ENCODE data around the gene B4GALNT2.
"Not testable (repeated sequence)": the region's sequence is repeated elsewhere in the genome, so short reads cannot be mapped to it uniquely, and the experiment has no call there.

Gene B4GALNT2, protein sequence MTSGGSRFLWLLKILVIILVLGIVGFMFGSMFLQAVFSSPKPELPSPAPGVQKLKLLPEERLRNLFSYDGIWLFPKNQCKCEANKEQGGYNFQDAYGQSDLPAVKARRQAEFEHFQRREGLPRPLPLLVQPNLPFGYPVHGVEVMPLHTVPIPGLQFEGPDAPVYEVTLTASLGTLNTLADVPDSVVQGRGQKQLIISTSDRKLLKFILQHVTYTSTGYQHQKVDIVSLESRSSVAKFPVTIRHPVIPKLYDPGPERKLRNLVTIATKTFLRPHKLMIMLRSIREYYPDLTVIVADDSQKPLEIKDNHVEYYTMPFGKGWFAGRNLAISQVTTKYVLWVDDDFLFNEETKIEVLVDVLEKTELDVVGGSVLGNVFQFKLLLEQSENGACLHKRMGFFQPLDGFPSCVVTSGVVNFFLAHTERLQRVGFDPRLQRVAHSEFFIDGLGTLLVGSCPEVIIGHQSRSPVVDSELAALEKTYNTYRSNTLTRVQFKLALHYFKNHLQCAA

DNA sequence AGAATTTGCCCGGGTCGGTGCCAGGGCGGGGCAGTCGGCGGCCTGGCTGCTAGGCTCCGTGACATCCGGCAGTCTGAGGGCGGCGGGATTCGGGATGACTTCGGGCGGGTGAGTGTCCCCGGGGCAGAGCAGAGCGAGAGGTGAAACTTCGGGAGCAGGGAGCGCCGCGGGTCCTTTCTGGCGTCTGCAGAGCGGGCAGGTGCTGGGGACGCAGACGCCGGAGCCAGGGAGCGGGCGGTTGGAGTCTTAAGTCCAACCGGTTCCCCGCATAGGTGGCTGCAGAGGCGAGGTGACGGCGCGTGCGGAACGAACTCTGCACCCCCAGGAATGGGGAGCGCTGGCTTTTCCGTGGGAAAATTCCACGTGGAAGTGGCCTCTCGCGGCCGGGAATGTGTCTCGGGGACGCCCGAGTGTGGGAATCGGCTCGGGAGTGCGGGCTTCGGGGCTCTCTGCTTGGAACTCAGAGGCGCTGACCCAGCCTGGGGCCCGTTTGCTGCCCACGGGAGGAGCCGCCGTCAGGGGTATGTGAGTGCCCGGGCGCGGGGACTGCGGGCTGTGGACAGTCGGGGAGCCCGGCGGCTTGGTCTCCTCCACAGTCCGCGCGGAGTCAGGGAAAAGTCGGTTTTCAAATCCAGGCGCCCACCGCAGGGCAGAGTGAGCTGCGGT, at the start of gene B4GALNT2:
B4GALNT2 (plus strand) TSS at position 71 of the 666 bp plus-strand sequence; CDS start at position 95, 24 bp downstream.
- DNase-seq = no peak

DNA sequence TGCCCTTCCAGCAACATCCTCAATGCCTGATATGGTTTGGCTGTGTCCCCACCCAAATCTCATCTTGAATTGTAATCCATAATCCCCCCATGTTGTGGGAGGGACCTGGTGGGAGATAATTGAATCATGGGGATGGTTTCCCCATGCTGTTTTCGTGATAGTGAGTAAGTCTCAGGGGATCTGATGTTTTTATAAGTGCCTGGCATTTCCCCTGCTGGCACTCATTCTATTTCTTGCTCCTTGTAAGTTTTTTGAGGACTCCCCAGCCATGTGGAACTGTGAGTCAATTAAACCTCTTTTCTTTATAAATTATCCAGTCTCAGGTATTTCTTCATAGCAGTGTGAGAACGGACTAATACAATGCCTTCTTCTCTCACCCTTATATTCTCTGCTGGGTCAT, 47.5 kb upstream of the B4GALNT2 start:
- DNase-seq = not testable (repeated sequence)

DNA sequence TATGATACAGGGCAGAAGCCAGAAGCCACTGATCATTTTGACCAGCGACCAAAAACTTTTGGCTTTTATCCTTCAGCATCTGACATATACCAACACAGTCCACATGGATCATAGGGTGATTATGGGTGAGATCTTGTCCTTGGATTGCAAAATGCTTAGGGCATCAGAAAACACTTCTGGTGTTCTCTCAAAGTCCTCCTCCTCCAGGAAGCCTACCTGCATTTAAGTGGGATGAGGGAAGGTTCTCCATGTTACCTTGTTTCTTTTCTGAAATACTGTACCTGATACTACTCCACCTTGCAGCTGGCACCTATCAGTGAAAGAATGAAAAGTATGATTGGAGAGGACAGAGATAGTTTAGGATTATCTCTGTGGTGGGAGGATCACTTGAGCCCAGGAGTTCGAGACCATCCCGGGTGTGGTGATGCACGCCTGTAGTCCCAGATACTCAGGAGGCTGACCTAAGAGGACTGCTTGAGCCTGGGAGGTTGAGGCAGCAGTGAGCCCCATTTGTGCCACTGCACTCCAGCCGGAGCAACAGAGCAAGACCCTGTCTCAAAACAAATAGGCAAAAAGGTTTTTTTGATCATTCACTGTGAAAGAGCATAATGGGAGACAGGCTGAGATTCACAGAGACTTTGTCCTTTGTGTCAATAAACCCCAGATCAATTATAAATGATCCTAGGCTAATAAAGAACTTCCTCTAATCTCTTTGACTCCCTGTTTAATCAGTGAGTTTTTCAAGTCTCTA, 46.8 kb upstream of the B4GALNT2 start:
- no peak for DNase-seq

DNA sequence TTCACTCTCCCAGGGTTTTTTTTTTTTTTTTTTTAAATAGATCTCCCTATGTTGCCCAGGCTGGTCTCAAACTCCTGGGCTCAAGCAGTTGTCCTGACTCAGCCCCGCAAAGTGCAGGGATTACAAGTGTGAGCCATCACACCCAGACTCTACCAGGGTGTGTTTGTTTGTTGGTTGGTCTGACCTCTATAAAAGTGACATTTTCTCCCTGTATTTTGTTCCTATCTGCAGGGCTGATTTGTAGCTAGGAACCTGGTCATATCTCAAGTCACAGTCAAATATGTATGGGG, 46.3 kb upstream of the B4GALNT2 start:
- no peak for DNase-seq

DNA sequence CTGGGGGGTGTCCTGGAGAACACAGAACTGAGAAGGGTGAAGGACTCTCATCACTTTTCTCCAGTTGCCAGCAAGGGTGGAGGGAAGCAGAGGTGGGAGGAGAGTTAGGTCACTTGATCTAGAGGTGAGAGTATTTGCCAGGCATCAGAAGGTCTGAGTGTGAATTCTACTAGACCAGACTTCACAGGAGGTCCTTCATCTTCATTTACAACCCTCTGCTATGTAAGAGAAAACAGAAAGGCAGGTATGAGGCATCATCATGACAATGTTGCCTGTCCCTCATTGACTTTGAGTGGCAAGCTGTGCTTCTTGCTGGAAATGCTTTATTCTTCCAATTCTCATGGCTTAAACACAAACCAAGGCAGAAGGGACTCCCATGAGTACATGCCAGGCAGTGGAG, 45.9 kb upstream of the B4GALNT2 start:
- no peak for DNase-seq

DNA sequence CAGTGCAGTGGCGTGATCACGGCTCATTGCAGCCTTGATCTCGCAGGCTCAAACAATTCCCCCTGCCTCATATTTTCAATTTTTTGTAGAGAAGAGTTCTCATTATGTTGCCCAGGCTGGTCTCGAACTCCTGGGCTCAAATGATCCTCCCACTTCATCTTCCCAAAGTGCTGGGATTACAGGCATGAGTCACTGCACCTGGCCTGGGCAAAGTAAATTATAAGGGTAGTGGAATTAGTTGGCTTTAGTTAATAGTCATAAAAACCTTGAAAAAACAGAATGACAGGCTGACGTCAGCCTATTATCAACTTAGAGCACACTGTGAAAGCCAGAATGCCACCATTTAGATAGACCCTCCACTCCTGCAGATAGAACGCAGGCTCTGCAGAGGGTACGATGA, 43.5 kb upstream of the B4GALNT2 start:
- no peak for DNase-seq

DNA sequence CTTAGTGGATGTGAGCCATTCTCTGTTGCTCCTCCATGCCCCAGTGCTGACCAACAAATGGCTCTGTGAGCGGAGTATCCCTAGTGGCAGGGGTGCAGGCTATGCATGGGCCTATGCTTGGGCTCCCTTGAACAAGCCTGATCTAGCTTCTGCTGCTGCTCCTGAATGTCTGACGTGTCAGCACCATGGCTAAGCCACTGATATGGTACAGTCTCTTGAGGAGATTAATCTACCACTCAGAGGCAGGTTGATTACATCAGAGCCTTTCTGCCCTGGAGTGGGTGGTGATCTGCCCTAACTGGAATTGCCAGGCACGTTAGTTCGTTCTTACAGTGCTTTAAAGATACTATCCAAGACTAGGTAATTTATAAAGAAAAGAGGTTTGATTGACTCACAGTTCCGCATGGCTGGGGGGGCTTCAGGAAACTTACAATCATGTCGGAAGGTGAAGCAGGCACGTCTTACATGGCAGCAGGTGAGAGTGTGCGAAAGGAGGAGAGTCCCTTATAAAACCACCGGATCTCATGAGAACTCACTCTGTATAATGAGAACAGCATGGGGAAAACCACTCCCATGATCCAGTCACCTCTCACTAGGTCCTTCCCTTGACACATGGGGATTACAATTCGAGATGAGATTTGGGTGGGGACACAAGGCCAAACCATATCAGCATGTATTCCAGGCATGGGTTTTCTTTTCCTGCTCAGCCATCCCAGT, 41.5 kb upstream of the B4GALNT2 start:
- no peak for DNase-seq

DNA sequence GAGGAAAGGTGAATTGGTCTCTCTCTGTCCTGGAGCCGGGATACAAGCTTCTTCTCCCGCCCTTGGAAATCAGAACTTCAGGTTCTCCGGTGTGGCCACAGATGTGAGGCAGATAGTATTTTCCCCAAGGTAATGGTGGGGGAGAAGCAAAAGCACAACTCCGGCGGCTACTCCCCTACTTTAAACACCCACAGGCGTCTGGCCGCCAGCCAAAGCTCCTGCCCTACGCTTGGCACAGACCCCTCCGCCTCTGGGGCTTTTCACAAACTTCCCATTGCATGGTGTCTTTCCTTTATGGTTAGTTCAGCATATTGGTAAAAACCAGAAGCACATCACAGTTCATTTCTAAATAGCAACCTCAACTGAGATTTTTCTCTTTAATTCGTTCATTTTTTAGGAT, 39.4 kb upstream of the B4GALNT2 start:
- no peak for DNase-seq

DNA sequence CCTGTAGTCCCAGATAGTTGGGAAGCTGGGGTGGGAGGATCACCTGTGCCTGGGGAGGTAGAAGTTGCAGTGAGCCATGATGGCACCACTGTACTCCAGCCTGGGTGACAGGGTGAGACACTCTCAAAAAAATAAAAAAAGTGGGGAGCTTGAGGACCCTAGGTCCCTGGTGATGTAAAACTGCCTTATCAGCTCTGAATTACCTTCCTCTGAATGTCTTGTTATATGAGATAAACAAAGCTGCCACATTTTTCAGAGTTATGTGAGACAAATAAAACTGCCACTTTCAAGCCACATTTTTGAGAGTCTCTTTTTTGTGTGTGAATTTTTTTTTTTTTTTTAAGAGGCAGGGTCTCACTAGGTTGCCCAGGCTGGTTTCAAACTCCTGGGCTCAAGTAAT, 32.0 kb upstream of the B4GALNT2 start:
- DNase-seq = no peak

DNA sequence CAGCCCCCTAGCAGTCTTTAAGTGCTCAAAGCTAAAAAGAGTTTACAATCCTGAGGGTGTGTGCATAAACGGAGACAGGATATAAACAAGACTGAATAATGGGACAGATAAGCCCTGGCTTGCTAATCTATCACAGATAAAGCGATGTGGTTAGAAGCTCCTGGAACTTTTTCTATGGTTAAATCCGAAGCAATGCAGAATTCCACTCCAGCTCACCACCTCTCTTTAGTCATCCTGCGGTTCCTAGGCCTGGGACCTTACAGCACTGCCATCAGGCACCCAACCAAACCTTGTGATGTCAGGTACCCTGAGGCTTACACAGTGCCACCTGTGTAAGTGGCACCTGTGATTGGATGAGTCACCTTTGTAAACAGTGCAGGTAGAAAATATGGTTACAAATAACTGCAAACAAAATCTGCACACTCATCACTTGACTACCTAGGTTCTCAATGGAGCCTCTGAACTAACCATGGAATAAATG, 31.5 kb upstream of the B4GALNT2 start:
- no peak for DNase-seq

DNA sequence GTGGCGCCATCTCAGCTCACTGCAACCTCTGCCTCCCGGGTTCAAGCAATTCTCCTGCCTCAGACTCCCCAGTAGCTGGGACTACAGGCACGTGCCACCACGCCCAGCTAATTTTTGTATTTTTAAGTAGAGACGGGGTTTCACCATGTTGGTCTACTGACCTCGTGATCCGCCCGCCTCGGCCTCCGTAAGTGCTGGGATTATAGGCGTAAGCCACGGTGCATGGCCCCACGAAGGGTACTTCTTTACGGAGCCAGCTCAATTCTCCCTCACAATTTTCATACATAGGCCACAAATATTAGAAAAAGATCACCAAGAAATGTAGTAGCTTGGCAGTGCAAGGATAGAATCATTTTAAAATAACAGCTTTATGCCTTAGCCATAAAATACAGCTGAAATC, 29.2 kb upstream of the B4GALNT2 start:
- not testable (repeated sequence) for DNase-seq

DNA sequence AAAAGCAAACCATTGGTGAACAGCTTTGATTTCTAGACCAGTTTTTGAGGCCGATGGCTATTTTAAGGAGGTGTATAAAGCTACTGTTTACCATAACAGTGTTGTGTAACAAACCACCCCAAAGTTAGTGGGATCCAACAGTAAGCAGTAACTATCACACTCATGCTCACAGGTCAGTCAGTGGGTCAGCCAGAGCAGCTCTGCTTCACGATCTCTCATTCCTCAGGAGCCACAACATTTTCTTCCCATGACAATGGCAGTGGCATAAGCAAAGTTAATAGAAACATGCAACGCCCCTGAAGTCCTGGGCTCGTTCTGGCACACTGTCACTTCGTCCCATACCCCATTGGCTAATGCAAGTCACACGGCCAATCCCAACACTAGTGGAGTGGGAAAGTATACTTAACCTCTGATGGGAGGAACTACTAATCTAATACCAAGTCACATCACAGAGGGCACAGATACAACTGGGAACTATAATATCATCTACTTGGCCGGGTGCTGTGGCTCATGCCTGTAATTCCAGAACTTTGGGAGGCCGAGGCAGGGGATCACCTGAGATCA, 28.0 kb upstream of the B4GALNT2 start:
- no peak for DNase-seq

DNA sequence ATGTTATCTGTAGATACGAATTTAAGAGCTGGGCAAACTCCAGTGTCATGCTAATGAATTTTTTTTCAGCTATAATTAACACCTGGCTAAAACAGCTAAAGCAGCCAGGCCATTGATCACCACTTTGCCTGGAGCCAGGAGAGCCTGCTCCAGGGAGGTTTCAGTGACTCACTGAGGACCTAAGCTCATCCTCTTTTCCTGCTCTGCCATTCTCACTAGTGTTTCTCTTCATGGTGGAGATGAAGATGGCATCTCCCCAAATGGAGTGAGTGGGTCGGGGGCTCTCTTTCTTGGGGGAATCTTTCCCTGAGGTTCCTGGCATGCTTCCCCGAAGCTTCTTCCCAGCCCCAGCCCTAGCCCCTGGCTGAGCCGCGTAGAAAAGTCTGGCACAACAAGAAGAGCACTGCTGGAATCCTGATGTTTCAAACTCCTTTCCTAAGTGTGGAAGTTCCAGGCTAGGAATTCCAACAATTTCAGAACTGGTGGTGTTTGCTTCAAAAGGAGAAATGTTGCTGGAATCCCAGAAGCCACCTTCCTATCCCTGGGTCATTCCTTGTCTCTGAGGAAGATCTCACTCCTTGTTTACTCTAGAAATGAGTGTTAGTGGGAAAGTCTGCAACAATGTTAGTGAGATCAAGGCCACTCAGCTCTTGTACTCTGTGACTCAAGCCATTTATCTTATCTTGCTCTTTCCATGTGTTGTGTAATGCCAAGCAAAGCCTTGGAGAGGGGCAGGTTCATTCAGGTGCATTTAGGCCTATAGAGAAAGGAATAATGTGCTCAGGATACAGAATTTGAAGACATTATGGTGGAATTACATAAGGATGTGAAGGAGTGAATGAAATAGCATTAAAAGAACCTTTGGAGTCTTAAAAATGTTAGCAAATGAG, 26.0 kb upstream of the B4GALNT2 start:
- DNase-seq = no peak

DNA sequence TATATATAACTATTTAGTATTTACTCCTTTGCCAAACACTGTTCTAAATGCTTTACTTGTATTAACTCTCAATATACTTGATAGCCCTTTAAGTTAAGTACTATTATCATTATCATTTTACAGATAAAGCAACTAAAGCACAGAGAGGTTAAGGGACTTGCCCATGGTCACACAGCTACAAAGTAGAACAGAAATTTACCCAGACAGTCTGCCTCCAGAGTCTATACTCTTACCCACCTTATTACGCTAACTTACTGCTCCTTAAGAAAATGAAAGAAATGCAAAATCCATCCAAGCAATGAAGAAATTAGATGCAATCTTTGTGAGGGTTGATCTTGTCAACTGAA, 25.4 kb upstream of the B4GALNT2 start:
- DNase-seq = no peak

DNA sequence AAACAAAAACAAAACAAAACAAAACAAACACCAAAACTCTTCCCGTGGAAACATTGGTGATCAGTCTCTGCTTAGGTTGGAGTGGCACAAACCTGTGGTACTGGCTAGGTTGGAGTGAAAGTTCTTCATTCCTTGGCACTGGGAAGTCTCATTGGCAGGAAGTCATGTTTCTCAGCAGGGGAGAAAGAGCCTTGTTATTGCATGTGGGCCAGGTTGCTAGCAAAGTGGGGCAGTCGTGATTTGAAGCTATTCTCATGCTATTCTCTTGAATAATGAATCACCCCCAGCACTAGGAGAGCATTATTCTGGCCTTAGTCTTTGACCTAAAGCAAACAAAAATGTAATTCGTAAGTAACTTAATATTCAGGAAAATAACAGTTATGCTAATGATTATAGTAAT, 24.3 kb upstream of the B4GALNT2 start:
- DNase-seq = no peak

DNA sequence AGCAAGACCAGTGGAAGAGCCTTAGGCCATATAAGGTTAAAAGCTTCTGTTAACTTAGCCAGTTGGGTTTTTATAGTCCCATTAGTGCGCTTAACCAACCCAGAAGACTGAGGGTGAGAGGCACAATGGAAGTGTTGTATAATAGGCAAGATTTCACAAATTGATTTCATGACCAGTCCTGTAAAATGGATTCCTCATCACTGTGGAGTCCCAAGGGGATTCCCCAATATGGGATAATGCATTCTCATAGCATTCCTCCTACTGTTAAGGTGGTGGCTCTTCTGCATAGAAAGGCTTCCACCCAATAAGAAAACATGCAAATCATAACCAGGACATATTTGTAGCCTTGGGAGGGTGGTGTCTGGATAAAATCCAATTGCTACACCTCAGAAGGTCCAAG, 22.1 kb upstream of the B4GALNT2 start:
- no peak for DNase-seq

DNA sequence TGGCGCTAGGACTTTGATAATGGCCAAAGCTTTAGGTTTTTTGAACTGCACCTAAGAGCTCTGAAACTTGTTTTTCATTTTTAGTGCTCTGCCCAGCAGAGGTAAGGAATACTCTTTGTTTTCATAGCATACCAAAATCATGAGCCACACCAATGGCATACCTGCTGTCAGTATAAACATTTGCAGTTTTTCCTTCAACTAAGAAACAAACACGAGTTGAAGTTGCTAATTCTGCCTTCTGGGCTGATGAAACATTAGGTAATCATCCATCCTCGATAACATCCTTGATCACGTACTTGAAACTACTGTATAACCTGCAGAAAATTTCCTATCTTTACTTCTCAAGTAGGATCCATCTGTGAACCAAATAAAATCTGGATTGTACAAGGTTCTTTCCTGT, 20.6 kb upstream of the B4GALNT2 start:
- DNase-seq = no peak

DNA sequence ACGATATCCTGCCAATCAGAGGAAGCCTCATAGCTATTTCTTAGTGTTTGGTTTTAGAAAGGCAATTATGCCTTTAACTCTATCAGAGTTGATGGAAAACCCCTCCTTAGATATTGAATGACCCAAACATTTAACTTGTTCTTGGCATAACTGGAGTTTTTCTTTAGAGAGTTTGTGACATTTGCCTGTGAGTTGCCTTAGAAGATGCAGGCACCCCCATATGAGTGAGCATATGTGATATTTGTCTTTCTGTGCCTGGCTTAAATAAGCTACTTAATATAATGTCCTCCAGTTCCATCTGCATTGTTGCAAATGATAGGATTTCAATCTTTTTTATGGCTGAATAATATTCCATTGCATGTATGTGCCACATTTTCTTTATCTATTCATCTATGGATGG, 19.6 kb upstream of the B4GALNT2 start:
- no peak for DNase-seq

DNA sequence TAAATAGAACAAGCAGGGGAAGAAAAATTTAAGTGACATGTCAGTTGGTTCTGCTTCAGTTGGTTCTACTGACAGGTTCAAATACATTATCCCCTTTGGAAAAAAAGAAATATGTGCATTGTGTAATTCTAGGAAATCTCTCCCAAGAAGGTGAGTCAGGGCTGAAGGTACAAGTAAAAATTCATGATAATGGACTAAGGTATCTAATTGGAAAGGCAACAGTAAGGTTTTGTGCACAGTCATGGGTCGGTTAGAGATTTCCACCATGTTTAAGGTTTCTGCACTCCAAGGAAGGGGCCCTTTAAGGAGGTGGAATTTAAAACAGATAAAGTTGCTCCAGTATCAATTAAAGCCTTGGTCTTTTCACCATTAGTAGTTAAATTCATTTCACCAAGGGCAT, 17.9 kb upstream of the B4GALNT2 start:
- no peak for DNase-seq

DNA sequence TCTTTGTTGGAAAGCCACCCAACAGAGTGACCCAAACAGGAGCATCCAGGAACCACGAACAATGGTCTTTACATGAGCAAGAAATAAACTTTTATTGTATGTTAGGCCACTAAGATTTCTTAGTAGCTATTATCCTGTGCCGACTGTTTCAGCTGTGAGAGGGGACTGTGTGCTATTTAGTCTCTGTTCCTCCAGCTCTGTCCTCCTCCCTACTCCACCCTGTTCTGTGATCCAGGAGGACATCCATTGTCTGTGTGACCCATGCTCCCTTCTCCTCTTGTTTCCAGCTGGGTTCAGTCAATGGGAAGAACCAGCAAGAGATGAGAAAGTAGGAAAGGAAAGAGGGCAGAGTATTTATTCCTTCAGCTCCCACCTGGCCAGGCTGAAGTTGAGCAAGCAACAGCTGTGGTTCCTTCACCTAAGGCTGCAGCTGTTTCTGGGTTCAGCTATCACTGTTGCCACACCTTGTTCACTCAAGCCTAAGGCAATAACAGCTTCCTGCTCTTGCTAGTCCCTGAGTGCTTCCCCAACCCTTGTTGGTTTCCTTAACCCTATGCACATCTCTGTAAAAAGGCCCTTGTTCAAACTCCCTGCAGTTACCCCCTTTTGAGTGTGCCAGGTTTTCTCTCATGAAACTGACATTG, 14.9 kb upstream of the B4GALNT2 start:
- no peak for DNase-seq

DNA sequence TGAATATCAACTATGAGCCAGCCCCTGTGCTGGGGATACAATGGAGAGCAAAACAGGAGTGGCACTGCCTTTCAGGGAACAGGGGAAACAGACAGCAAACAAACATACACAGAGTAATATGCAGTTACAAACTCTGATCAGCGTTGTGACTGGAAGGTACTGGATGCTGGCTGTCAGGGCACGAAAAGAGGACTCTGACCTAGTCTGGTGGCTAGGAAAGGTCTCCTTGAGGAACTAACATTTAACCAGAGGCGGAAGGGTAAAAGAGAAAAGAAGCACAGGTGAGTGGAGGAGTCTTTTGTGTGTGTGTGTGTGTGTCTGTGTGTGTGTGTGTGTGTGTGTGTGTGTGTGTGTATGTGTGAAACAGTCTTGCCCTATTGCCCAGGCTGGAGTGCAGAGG, 12.4 kb upstream of the B4GALNT2 start:
- DNase-seq = no peak
